SU-DHL-6 (cell line): ENCODE results near the gene MCHR1.

Experiments
- H2AFZ ChIP-seq: fragments of 200-600 bp; sonication (generic); 2 replicates; pipeline ENCODE4 v1.6.1; 2014; ENCODE audit warnings: low read depth, mild to moderate bottlenecking, moderate library complexity, mixed read lengths, antibody characterized with exemption, low read length; ENCODE audit not compliant: severe bottlenecking
- H3F3A ChIP-seq: fragments of 200-600 bp; shearing (Covaris generic); 2 replicates; pipeline ENCODE4 v1.6.0; 2016; ENCODE audit warnings: antibody characterized with exemption, mild to moderate bottlenecking; ENCODE audit not compliant: insufficient read depth
- H3K27ac ChIP-seq: fragments of 200-600 bp; sonication (generic); 2 replicates; pipeline ENCODE4 v1.5.1; 2016; ENCODE audit warnings: low read depth, mild to moderate bottlenecking, low read length, moderate library complexity, mixed read lengths
- H3K27me3 ChIP-seq: fragments of 200-600 bp; sonication (generic), shearing (Covaris generic); 2 replicates; pipeline ENCODE4 v1.6.0; 2014; ENCODE audit warnings: mild to moderate bottlenecking, low read length
- H3K36me3 ChIP-seq: fragments of 200-600 bp; sonication (generic); 2 replicates; pipeline ENCODE4 v1.6.1; 2014; ENCODE audit warnings: mild to moderate bottlenecking, low read length, mixed read lengths
- H3K4me2 ChIP-seq: fragments of 300-600, 200-600 bp; shearing (Covaris generic), sonication (generic); 2 replicates; pipeline ENCODE4 v1.6.0; 2014; ENCODE audit warnings: low read length, low read depth, mild to moderate bottlenecking; ENCODE audit not compliant: poor library complexity, severe bottlenecking
- H3K4me3 ChIP-seq: fragments of 200-600 bp; sonication (generic); 2 replicates; pipeline ENCODE4 v1.5.1; 2014; ENCODE audit warnings: antibody characterized with exemption, low read length, mild to moderate bottlenecking, mixed read lengths; ENCODE audit not compliant: insufficient read depth, poor library complexity, severe bottlenecking
- H3K79me2 ChIP-seq: fragments of 200-600 bp; sonication (generic); 2 replicates; pipeline ENCODE4 v1.6.1; 2014; ENCODE audit warnings: mild to moderate bottlenecking, low read length, moderate library complexity; ENCODE audit not compliant: insufficient read depth
- H3K9ac ChIP-seq: fragments of 200-600 bp; sonication (generic); 2 replicates; pipeline ENCODE4 v1.7.0; 2014; ENCODE audit warnings: mild to moderate bottlenecking, low read length
- H3K9me2 ChIP-seq: fragments of 200-600 bp; sonication (generic); replicated peaks from 2 replicates; pipeline ENCODE4 v1.6.1; 2014; ENCODE audit warnings: low read length; ENCODE audit not compliant: insufficient read depth
- H3K9me3 ChIP-seq: fragments of 200-600 bp; sonication (generic); 2 replicates; pipeline ENCODE4 v1.6.1; 2014; ENCODE audit warnings: low read length, mixed read lengths; ENCODE audit not compliant: insufficient read depth
- H4K20me1 ChIP-seq: fragments of 200-600 bp; sonication (generic); 2 replicates; pipeline ENCODE4 v1.6.1; 2014; ENCODE audit warnings: low read depth, mild to moderate bottlenecking, antibody characterized with exemption, low read length, moderate library complexity, mixed read lengths
- CTCF ChIP-seq: fragments of 200-600 bp; sonication (generic); IDR thresholded peaks from one replicate; pipeline ENCODE4 v1.5.1; 2017; ENCODE audit warnings: antibody characterized with exemption, mild to moderate bottlenecking, low read length, moderate library complexity; ENCODE audit not compliant: insufficient read depth, poor library complexity, severe bottlenecking
- EZH2phosphoT487 ChIP-seq: fragments of 200-600 bp; sonication (generic), shearing (Covaris generic); conservative IDR thresholded peaks from 2 replicates; pipeline ENCODE4 v1.6.1; 2018; ENCODE audit warnings: mild to moderate bottlenecking, antibody characterized with exemption, low read length, moderate library complexity, mixed read lengths

Gene MCHR1

DNA sequence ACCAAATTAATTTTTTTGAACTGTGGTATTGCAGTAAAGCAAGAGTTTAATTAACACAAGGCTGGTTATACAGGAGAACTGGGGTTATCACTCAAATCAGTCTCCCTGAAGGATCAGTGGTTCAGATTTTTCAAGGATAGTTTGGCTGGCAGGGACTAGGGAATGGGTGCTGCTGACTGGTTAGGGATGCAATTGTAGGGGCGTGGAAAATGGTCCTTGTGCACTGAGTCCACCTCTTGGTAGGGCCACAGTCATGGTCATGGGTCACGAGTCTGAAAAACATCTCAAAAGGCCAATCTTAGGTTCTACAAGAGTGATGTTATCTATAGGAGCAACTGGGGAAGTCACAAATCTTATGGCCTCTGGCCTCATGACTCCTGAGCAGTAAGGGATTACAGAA is 27.9 kb downstream of the MCHR1 start:
- no peak overlapping the region for H2AFZ ChIP-seq
- H3K9me2 ChIP-seq: no peaks in the 10 kb centered on the region
- TF ChIP-seq CTCF (no peak), EZH2phosphoT487 (no peak)
- no peaks in the 10 kb centered on the region for H3K36me3 ChIP-seq
- no peaks in the 10 kb centered on the region for H3K27me3 ChIP-seq
- H4K20me1 ChIP-seq: no peaks in the 10 kb centered on the region
- no peak overlapping the region for H3K4me3 ChIP-seq
- no peaks in the 10 kb centered on the region for H3K79me2 ChIP-seq
- no peaks in the 10 kb centered on the region for H3K9me3 ChIP-seq
- H3K9ac ChIP-seq: no peak overlapping the region
- no peak overlapping the region for H3K4me2 ChIP-seq
- H3K27ac ChIP-seq: no peak overlapping the region
- H3F3A ChIP-seq: no peaks in the 10 kb centered on the region

- no peaks in the 10 kb centered on the region for H3K9me2 ChIP-seq
- no peak overlapping the region for H3K27ac ChIP-seq
- no peak overlapping the region for H2AFZ ChIP-seq
- H3K4me2 ChIP-seq: no peak overlapping the region
- no peak overlapping the region for H3K4me3 ChIP-seq
- TF ChIP-seq CTCF: no peak
- no peak for TF ChIP-seq EZH2phosphoT487
- no peaks in the 10 kb centered on the region for H3K9me3 ChIP-seq
- no peaks in the 10 kb centered on the region for H3F3A ChIP-seq
- no peaks in the 10 kb centered on the region for H4K20me1 ChIP-seq
- H3K27me3 ChIP-seq: no peaks in the 10 kb centered on the region
- H3K36me3 ChIP-seq: no peaks in the 10 kb centered on the region
- H3K9ac ChIP-seq: no peak overlapping the region
- no peaks in the 10 kb centered on the region for H3K79me2 ChIP-seq
These were observed 28.9 kb downstream of the MCHR1 start for GRCh38 chr22:40708177-40708576.

DNA sequence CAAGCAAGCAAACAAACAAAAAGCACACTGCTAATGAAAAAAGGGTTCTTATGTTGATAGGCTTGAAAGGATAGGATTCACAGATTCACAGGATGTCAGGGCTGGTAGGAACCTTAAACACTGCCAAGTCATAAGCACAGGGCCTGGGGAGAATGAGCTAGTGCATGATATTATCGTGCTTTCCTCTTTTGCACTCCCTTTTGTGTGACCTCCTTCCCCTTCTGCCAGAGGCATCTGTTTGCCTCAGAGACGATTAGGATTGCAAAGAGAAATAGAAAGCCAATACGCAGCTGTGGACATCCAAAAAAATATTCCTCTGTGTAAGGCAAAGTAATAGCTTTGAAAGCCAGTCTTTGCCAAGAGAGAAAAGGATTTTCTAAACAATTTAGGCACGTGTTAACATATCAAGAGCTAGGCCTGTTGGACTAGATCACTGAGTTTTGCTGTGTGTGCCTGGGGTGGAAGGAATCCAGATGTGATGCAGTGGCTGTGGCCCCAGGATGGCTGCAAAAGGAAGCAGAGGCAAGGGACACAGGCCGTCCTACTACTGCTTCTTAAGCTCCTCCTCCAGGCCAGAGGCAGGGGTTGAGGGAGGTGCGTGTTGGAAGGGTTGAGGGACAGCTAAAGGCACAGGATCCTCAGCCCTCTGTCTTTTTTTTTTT is 30.6 kb downstream of the MCHR1 start:
- Histone ChIP-seq H3K4me2 (no peak overlapping the region), H2AFZ (no peak overlapping the region)
- no peak for TF ChIP-seq EZH2phosphoT487
- TF ChIP-seq CTCF: no peak

More for the DNA sequence above, 30.6 kb downstream of the MCHR1 start:
- Histone ChIP-seq H3F3A (no peaks in the 10 kb centered on the region), H3K36me3 (no peaks in the 10 kb centered on the region), H3K9me2 (no peaks in the 10 kb centered on the region), H4K20me1 (no peaks in the 10 kb centered on the region), H3K9me3 (no peaks in the 10 kb centered on the region), H3K79me2 (no peaks in the 10 kb centered on the region), H3K9ac (no peak overlapping the region), H3K4me3 (no peak overlapping the region), H3K27ac (no peak overlapping the region), H3K27me3 (no peaks in the 10 kb centered on the region)
